HepG2 (cell line): ENCODE measurements around the gene TLR6. TPM values are rescaled to one million over a fixed set of nuclear protein-coding genes. Genes with fewer than 3 reads are reported as not detected.

ENCODE experiments used
- AFF4 ChIP-seq: sonication (generic); formaldehyde crosslinking; IDR thresholded peaks from 2 replicates; pipeline ENCODE4 v1.4.0; 2020; ENCODE audit warnings: missing genetic modification reagents
- ARNTL ChIP-seq: sonication (generic); formaldehyde crosslinking; IDR thresholded peaks from 2 replicates; pipeline ENCODE4 v1.4.0; 2020; ENCODE audit warnings: mild to moderate bottlenecking, missing genetic modification reagents
- ASH2L ChIP-seq: fragments of 300-600, 200-600 bp; sonication (generic); IDR thresholded peaks from 2 replicates; pipeline ENCODE4 v1.7.0; 2017; ENCODE audit warnings: low read depth, mild to moderate bottlenecking, moderate library complexity, mixed read lengths, low read length; ENCODE audit not compliant: insufficient read length
- GATA4 ChIP-seq: sonication (generic); IDR thresholded peaks from 2 replicates; pipeline ENCODE4 v1.6.1; 2016; ENCODE audit warnings: antibody characterized with exemption, low read depth, borderline replicate concordance
- HMGXB4 ChIP-seq, 2 experiments: sonication (generic) in 1 of 2; formaldehyde crosslinking in 1 of 2; IDR thresholded peaks; 2 replicates each; pipeline versions ENCODE4 v1.4.0 to v1.6.1; 2018 to 2020; ENCODE audit warnings: missing genetic modification reagents in 2 of 2, borderline replicate concordance in 1 of 2, low read depth in 1 of 2, mild to moderate bottlenecking in 1 of 2, missing biosample characterization in 1 of 2
- KDM4B ChIP-seq: sonication (generic); formaldehyde crosslinking; IDR thresholded peaks from 2 replicates; pipeline ENCODE4 v1.4.0; 2020; ENCODE audit warnings: missing genetic modification reagents
- NONO ChIP-seq, 2 experiments: fragments of 450-650 bp in 1 of 2; sonication (generic) in 1 of 2; formaldehyde crosslinking in 1 of 2; IDR thresholded peaks in 1 of 2; conservative IDR thresholded peaks in 1 of 2; 2 replicates each; pipeline versions ENCODE4 v1.6.1 to v1.8.0; 2017 to 2022; ENCODE audit warnings: mild to moderate bottlenecking in 1 of 2, missing genetic modification reagents in 1 of 2, moderate library complexity in 1 of 2
- NPAS2 ChIP-seq: sonication (generic); formaldehyde crosslinking; IDR thresholded peaks from 2 replicates; pipeline ENCODE4 v1.8.0; 2022; ENCODE audit warnings: mild to moderate bottlenecking, missing genetic modification reagents, borderline replicate concordance
- PATZ1 ChIP-seq: sonication (generic); formaldehyde crosslinking; IDR thresholded peaks from 2 replicates; pipeline ENCODE4 v1.4.0; 2020; ENCODE audit warnings: missing genetic modification reagents
- TBP ChIP-seq: sonication (generic); formaldehyde crosslinking; IDR thresholded peaks from 2 replicates; pipeline ENCODE4 v1.5.0; 2020; ENCODE audit warnings: missing genetic modification reagents
- TBX2 ChIP-seq: sonication (generic); formaldehyde crosslinking; IDR thresholded peaks from 2 replicates; pipeline ENCODE4 v1.5.0; 2020; ENCODE audit warnings: missing genetic modification reagents, mild to moderate bottlenecking, borderline replicate concordance
- ZFP62 ChIP-seq: sonication (generic); formaldehyde crosslinking; IDR thresholded peaks from 2 replicates; pipeline ENCODE4 v1.4.0; 2020; ENCODE audit warnings: missing genetic modification reagents
- ZNF224 ChIP-seq: sonication (generic); formaldehyde crosslinking; IDR thresholded peaks from 2 replicates; pipeline ENCODE4 v1.5.0; 2020; ENCODE audit warnings: mild to moderate bottlenecking, missing genetic modification reagents
- ZNF232 ChIP-seq: sonication (generic); formaldehyde crosslinking; IDR thresholded peaks from 2 replicates; pipeline ENCODE4 v1.4.0; 2020; ENCODE audit warnings: missing genetic modification reagents, borderline replicate concordance
- ZNF275 ChIP-seq: sonication (generic); formaldehyde crosslinking; IDR thresholded peaks from 2 replicates; pipeline ENCODE4 v1.8.0; 2022; ENCODE audit warnings: missing genetic modification reagents, mild to moderate bottlenecking, inconsistent platforms, borderline replicate concordance
- ZNF432 ChIP-seq: sonication (generic); formaldehyde crosslinking; IDR thresholded peaks from 2 replicates; pipeline ENCODE4 v1.5.0; 2020; ENCODE audit warnings: missing genetic modification reagents, mild to moderate bottlenecking, borderline replicate concordance
- ZNF547 ChIP-seq: sonication (generic); formaldehyde crosslinking; IDR thresholded peaks from 2 replicates; pipeline ENCODE4 v1.5.1; 2020; ENCODE audit warnings: mild to moderate bottlenecking, missing genetic modification reagents
- ZNF558 ChIP-seq: sonication (generic); formaldehyde crosslinking; IDR thresholded peaks from 2 replicates; pipeline ENCODE4 v1.9.0; 2022; ENCODE audit warnings: mild to moderate bottlenecking, missing genetic modification reagents, borderline replicate concordance
- ZNF749 ChIP-seq: sonication (generic); formaldehyde crosslinking; IDR thresholded peaks from 2 replicates; pipeline ENCODE4 v1.8.0; 2022; ENCODE audit warnings: mild to moderate bottlenecking, missing genetic modification reagents, moderate library complexity, borderline replicate concordance
- ZSCAN30 ChIP-seq: sonication (generic); formaldehyde crosslinking; IDR thresholded peaks from 2 replicates; pipeline ENCODE4 v1.5.0; 2020; ENCODE audit warnings: mild to moderate bottlenecking, missing genetic modification reagents
- polyA plus RNA-seq, 8 experiments: library from polyadenylated mRNA; depleted of rRNA in 3 of 8; stranded (reverse) in 7 of 8; unstranded in 1 of 8; fragments of >200 nt; fragmentation: Illumina TruSeq in 4 of 8; extraction: Trizol in 4 of 8; gene quantifications; 2 replicates each; pipeline versions ENCODE4 v1.2.1 to v1.2.3, GENCODE V29; 2011 to 2016; ENCODE audit warnings: low read depth in 4 of 8, missing spikeins in 1 of 8, mixed read lengths in 1 of 8; ENCODE audit not compliant: insufficient read depth in 1 of 8
- total RNA-seq, 5 experiments: library from RNA; depleted of rRNA; stranded (reverse); fragments of >200 nt; fragmentation: Illumina TruSeq; extraction: Trizol; gene quantifications; 2 replicates each; pipeline ENCODE4 v1.2.3, GENCODE V29; 2016; ENCODE audit warnings: low read depth in 1 of 5

The TLR6 gene
- total and polyA plus RNA-seq, 2 of the 13 experiments (the other 11 are each of a cell fraction or from before 2014, with no cell fraction given), result 0.33 to 0.71 TPM

GRCh38 chr4:38904090-38904666 lies 47.6 kb upstream of the TLR6 start (continued):
- TF ChIP-seq AFF4 (no peak), HMGXB4 (CRISPR knock-in tag; IDR thresholded peaks at IDR 0.05; ENCODE audit: borderline replicate concordance in 1 of 2, low read depth in 1 of 2) (no peak; a peak in 1 of 4 replicates), ZNF558 (CRISPR knock-in tag) (no peak), ZNF275 (no peak), ZNF232 (CRISPR knock-in tag) (no peak; the same call in 1 of the 2 replicates), ZNF547 (no peak), ZNF432 (CRISPR knock-in tag) (no peak), ZNF749 (no peak), TBX2 (CRISPR knock-in tag) (peak; percentile 29; the same call in 1 of the 2 replicates), ZNF224 (CRISPR knock-in tag) (no peak; the same call in 1 of the 2 replicates), ZFP62 (no peak), PATZ1 (CRISPR knock-in tag) (no peak), ARNTL (CRISPR knock-in tag) (no peak), NPAS2 (CRISPR knock-in tag) (no peak), ZSCAN30 (CRISPR knock-in tag) (no peak), KDM4B (CRISPR knock-in tag) (0 out of 2 replicates have a peak, but pooled peaks have one; percentile 47), GATA4 (no peak), ASH2L (peak; percentile 94), NONO (IDR thresholded peaks at IDR 0.05) (no peak), NONO (CRISPR knock-in tag; conservative IDR thresholded peaks at IDR 0.05) (no peak), TBP (CRISPR knock-in tag) (no peak)
